H1 (cell line): ENCODE results near the gene RUVBL1. TPM values are rescaled to one million over a fixed set of nuclear protein-coding genes. Genes with fewer than 3 reads are reported as not detected.

Experiments
- CTCF ChIA-PET: fragments of 300-600 bp; sonication (Branson Sonifier 250); formaldehyde crosslinking; loops from one replicate; lab custom pipeline; 2021; ENCODE audit not compliant: partially characterized antibody; lab: Charles Lee
- POLR2A ChIA-PET: fragments of 300-600 bp; sonication (Branson Sonifier 250); formaldehyde crosslinking; loops from one replicate; lab custom pipeline; 2021; ENCODE audit warnings: inconsistent platforms; ENCODE audit not compliant: partially characterized antibody; lab: Charles Lee
- DNase-seq, 2 experiments: peaks; one replicate each; pipeline versions ENCODE4 v3.0.0 to v3.0.0-alpha.2; 2010 to 2022; ENCODE audit warnings: low spot score in 2 of 2, low read depth in 1 of 2, mixed read lengths in 1 of 2
- FAIRE-seq: peaks from 2 replicates; lab custom pipeline; 2011; peaks lifted over from hg19 to GRCh38; lab: Jason Lieb, UNC
- H2AFZ ChIP-seq: 2 replicates; pipeline ENCODE4 v1.8.1; 2012; ENCODE audit warnings: low read length, inconsistent platforms
- H2AK5ac ChIP-seq: 2 replicates; pipeline ENCODE4 v1.6.1; 2013; ENCODE audit warnings: low read depth, low read length
- H2BK120ac ChIP-seq: replicated peaks from 2 replicates; pipeline ENCODE3; 2013; ENCODE audit warnings: low read depth, low read length, inconsistent platforms
- H2BK12ac ChIP-seq: 2 replicates; pipeline ENCODE4 v1.6.1; 2013; ENCODE audit warnings: low read depth, low read length
- H2BK15ac ChIP-seq: 2 replicates; pipeline ENCODE4 v1.6.1; 2013; ENCODE audit warnings: low read length
- H2BK20ac ChIP-seq: 2 replicates; pipeline ENCODE4 v1.6.1; 2013; ENCODE audit warnings: low read length
- H2BK5ac ChIP-seq: 2 replicates; pipeline ENCODE4 v1.6.1; 2013; ENCODE audit warnings: low read depth, low read length
- H3K14ac ChIP-seq: 2 replicates; pipeline ENCODE4 v1.6.1; 2013; ENCODE audit warnings: inconsistent platforms; ENCODE audit not compliant: insufficient read length
- H3K18ac ChIP-seq: 2 replicates; pipeline ENCODE4 v1.6.1; 2013; ENCODE audit warnings: low read length; ENCODE audit errors: extremely low read depth
- H3K23ac ChIP-seq: 2 replicates; pipeline ENCODE4 v1.6.1; 2013; ENCODE audit warnings: inconsistent platforms; ENCODE audit not compliant: insufficient read length
- H3K23me2 ChIP-seq: 2 replicates; pipeline ENCODE4 v1.6.1; 2013; ENCODE audit warnings: low read depth, low read length
- H3K27ac ChIP-seq: 2 replicates; pipeline ENCODE4 v1.6.1; 2011; ENCODE audit warnings: low read depth, low read length, inconsistent platforms
- H3K27me3 ChIP-seq, 4 experiments: replicated peaks in 1 of 4; 1 replicate in 1 of 4; 2 replicates in 3 of 4; pipeline versions ENCODE4 v1.6.1 to v1.8.1; 2011 to 2013; ENCODE audit warnings: low read length in 3 of 4, mild to moderate bottlenecking in 3 of 4, inconsistent platforms in 2 of 4, mixed read lengths in 2 of 4, moderate library complexity in 1 of 4; ENCODE audit not compliant: control insufficient read depth in 3 of 4, insufficient read depth in 3 of 4; ENCODE audit errors: extremely low read depth in 1 of 4
- H3K36me3 ChIP-seq, 4 experiments: 2 replicates each; pipeline versions ENCODE4 v1.6.1 to v1.8.1; 2011 to 2013; ENCODE audit warnings: mild to moderate bottlenecking in 4 of 4, low read length in 3 of 4, moderate library complexity in 2 of 4, control low read depth in 1 of 4, inconsistent platforms in 1 of 4; ENCODE audit not compliant: insufficient read depth in 4 of 4, control insufficient read depth in 2 of 4
- H3K4ac ChIP-seq: replicated peaks from 2 replicates; pipeline ENCODE3; 2013; ENCODE audit warnings: low read length, low read depth, mixed read lengths, inconsistent platforms; ENCODE audit not compliant: insufficient read length
- H3K4me1 ChIP-seq, 4 experiments: replicated peaks in 1 of 4; 1 replicate in 1 of 4; 2 replicates in 3 of 4; pipeline versions ENCODE4 v1.6.1 to v1.8.1; 2011 to 2013; ENCODE audit warnings: low read length in 3 of 4, inconsistent platforms in 2 of 4, mixed read lengths in 1 of 4; ENCODE audit not compliant: insufficient read depth in 4 of 4, control insufficient read depth in 3 of 4
- H3K4me2 ChIP-seq, 2 experiments: 2 replicates each; pipeline versions ENCODE4 v1.6.1 to v1.8.1; 2011 to 2013; ENCODE audit warnings: low read depth in 2 of 2, low read length in 2 of 2, control low read depth in 1 of 2, inconsistent platforms in 1 of 2, mild to moderate bottlenecking in 1 of 2; ENCODE audit not compliant: insufficient read depth in 1 of 2
- H3K4me3 ChIP-seq, 4 experiments: fragments of 200-600, 300-600 bp in 1 of 4; sonication (generic), shearing (Covaris generic), sonication (Bioruptor Twin) in 1 of 4; 2 replicates each; pipeline versions ENCODE4 v1.5.1 to v1.8.1; 2011 to 2016; ENCODE audit warnings: low read length in 4 of 4, low read depth in 3 of 4, control low read depth in 2 of 4, inconsistent platforms in 2 of 4, mild to moderate bottlenecking in 2 of 4, mixed read lengths in 1 of 4, moderate library complexity in 1 of 4; ENCODE audit not compliant: insufficient read depth in 2 of 4; ENCODE audit errors: extremely low read depth in 1 of 4
- H3K56ac ChIP-seq: replicated peaks from 2 replicates; pipeline ENCODE3; 2013; ENCODE audit warnings: low read depth, mild to moderate bottlenecking, mixed read lengths, low read length, inconsistent platforms; ENCODE audit not compliant: insufficient read length
- H3K79me1 ChIP-seq: 2 replicates; pipeline ENCODE4 v1.6.1; 2013; ENCODE audit warnings: low read depth, low read length, control low read depth
- H3K79me2 ChIP-seq, 2 experiments: 2 replicates each; pipeline versions ENCODE4 v1.6.1 to v1.8.1; 2012 to 2013; ENCODE audit warnings: low read length in 2 of 2, mild to moderate bottlenecking in 2 of 2, inconsistent platforms in 1 of 2; ENCODE audit not compliant: insufficient read depth in 2 of 2, control insufficient read depth in 1 of 2
- H3K9ac ChIP-seq, 4 experiments: replicated peaks in 1 of 4; 1 replicate in 1 of 4; 2 replicates in 3 of 4; pipeline versions ENCODE4 v1.6.1 to v1.8.1; 2011 to 2013; ENCODE audit warnings: low read depth in 3 of 4, low read length in 3 of 4, control low read depth in 2 of 4, mild to moderate bottlenecking in 2 of 4, moderate library complexity in 2 of 4, inconsistent platforms in 1 of 4; ENCODE audit errors: extremely low read depth in 1 of 4
- H3K9me3 ChIP-seq, 2 experiments: 2 replicates each; pipeline versions ENCODE4 v1.6.1 to v1.8.1; 2012 to 2013; ENCODE audit warnings: mild to moderate bottlenecking in 2 of 2, moderate library complexity in 2 of 2, control low read depth in 1 of 2, inconsistent platforms in 1 of 2, low read depth in 1 of 2, low read length in 1 of 2, mixed read lengths in 1 of 2; ENCODE audit not compliant: insufficient read depth in 2 of 2
- H4K20me1 ChIP-seq, 2 experiments: replicated peaks in 1 of 2; 2 replicates each; pipeline versions ENCODE3 to v1.8.1; 2011 to 2013; ENCODE audit warnings: inconsistent platforms in 2 of 2, low read length in 2 of 2, mild to moderate bottlenecking in 1 of 2; ENCODE audit not compliant: insufficient read depth in 2 of 2, control insufficient read depth in 1 of 2
- H4K5ac ChIP-seq: 2 replicates; pipeline ENCODE4 v1.6.1; 2013; ENCODE audit warnings: low read length, low read depth, mixed read lengths, inconsistent platforms; ENCODE audit not compliant: insufficient read length
- H4K8ac ChIP-seq: 2 replicates; pipeline ENCODE4 v1.8.0; 2013; ENCODE audit warnings: mild to moderate bottlenecking, moderate library complexity, low read length, inconsistent platforms; ENCODE audit not compliant: insufficient read depth; ENCODE audit errors: extremely low read depth
- H4K91ac ChIP-seq: replicated peaks from 2 replicates; pipeline ENCODE3; 2013; ENCODE audit warnings: low read length, mixed read lengths, inconsistent platforms; ENCODE audit not compliant: insufficient read length
- CEBPB ChIP-seq: IDR thresholded peaks from 2 replicates; pipeline ENCODE4 v1.6.1; 2012; ENCODE audit warnings: low read depth, low read length
- SP1 ChIP-seq: IDR thresholded peaks from 2 replicates; pipeline ENCODE4 v1.6.1; 2011; ENCODE audit warnings: low read depth, low read length
- SRF ChIP-seq: IDR thresholded peaks from 2 replicates; pipeline ENCODE4 v1.6.1; 2011; ENCODE audit warnings: mild to moderate bottlenecking, low read depth, low read length, moderate library complexity
- TAF1 ChIP-seq: IDR thresholded peaks from 2 replicates; pipeline ENCODE4 v1.6.1; 2011; ENCODE audit warnings: mild to moderate bottlenecking, low read depth, low read length
- TAF7 ChIP-seq: optimal IDR thresholded peaks from 2 replicates; pipeline ENCODE3; 2011; ENCODE audit warnings: low read depth, mild to moderate bottlenecking, inconsistent platforms, low read length, moderate library complexity, borderline replicate concordance
- TEAD4 ChIP-seq: IDR thresholded peaks from 2 replicates; pipeline ENCODE4 v1.6.1; 2012; ENCODE audit warnings: low read depth, low read length, inconsistent platforms, mixed read lengths
- whole genome bisulfite sequencing, 2 experiments: shearing (Covaris generic) in 1 of 2; methylation state at CpG; one replicate each; pipeline versions ENCODE4 v1.1.6 to v1.1.7; 2013 to 2015; ENCODE audit warnings: low lambda C conversion rate in 2 of 2, mixed read lengths in 2 of 2, inconsistent platforms in 1 of 2, low coverage in 1 of 2, missing lambda C conversion rate in 1 of 2; ENCODE audit not compliant: insufficient replicate concordance in 2 of 2, insufficient coverage in 1 of 2, insufficient read length in 1 of 2; ENCODE audit errors: extremely low coverage in 1 of 2, missing lambda C conversion rate in 1 of 2; 5-methylcytosine and 5-hydroxymethylcytosine counted together
- polyA plus RNA-seq, 7 experiments: library from polyadenylated mRNA; depleted of rRNA in 3 of 7; stranded (reverse) in 5 of 7; unstranded in 2 of 7; fragments of >200 nt in 5 of 7; fragments of 200-250 nt in 2 of 7; gene quantifications; 1 replicate in 5 of 7; 2 replicates in 1 of 7; 4 replicates in 1 of 7; pipeline versions ENCODE4 v1.2.1 to v1.2.3, GENCODE V29; 2011 to 2013; ENCODE audit warnings: missing spikeins in 2 of 7, mixed read lengths in 2 of 7
- total RNA-seq: library from RNA; stranded (reverse); fragmentation: NEBNext Ultra II Directional; extraction: Animal tissue kit (Norgen Biotek cat#: 25700); gene quantifications from 2 replicates; pipeline ENCODE4 v1.2.1, GENCODE V29; 2021
- TF ChIP-seq, protein P1 (sequence below): IDR thresholded peaks from 2 replicates; pipeline ENCODE4 v1.6.1; 2012; ENCODE audit warnings: inconsistent platforms
- TF ChIP-seq, protein P2 (sequence below): IDR thresholded peaks from 2 replicates; pipeline ENCODE4 v1.6.1; 2011; ENCODE audit warnings: low read length, improper control_type of control experiment

The RUVBL1 gene
- total and polyA plus RNA-seq, 2 of the 8 experiments (the other 6 are each of a cell fraction or from before 2014, with no cell fraction given) = 112 to 135 TPM

GRCh38 chr3:128036119-128036518, 87.5 kb downstream of the RUVBL1 start:
- ChIA-PET POLR2A (no interaction called here), CTCF (interaction anchor here (0.7 to 1.0 kb wide), 4 partner anchors 12 to 86 kb away, joined by 3 to 5 read pairs (median 3); no protein-coding TSS in a partner anchor)
- Histone ChIP-seq H3K4me2 (no peak overlapping the region), H4K91ac (no peak overlapping the region), H4K5ac (no peak overlapping the region), H3K56ac (no peak overlapping the region), H3K23ac (no peak overlapping the region), H3K79me2 (no peaks in the 10 kb centered on the region), H3K9me3 (no peaks in the 10 kb centered on the region), H3K14ac (no peak overlapping the region), H3K36me3 (no peaks in the 10 kb centered on the region), H3K27me3 (peaks cover 0 to 2% (median 0%) of the 10 kb centered on the region in 4 experiments; a peak in 1 of 7 replicates), H3K18ac (no peak overlapping the region), H3K27ac (no peak overlapping the region), H2AFZ (no peak overlapping the region), H4K20me1 (no peaks in the 10 kb centered on the region), H2BK20ac (no peak overlapping the region), H3K23me2 (no peaks in the 10 kb centered on the region; the same call in 1 of the 2 replicates), H2BK12ac (no peak overlapping the region), H2BK120ac (no peak overlapping the region), H3K4ac (no peak overlapping the region), H3K9ac (no peak overlapping the region), H3K4me3 (no peak overlapping the region), H2BK15ac (no peak overlapping the region), H2BK5ac (no peak overlapping the region), H3K4me1 (no peaks in the 10 kb centered on the region), H3K79me1 (no peaks in the 10 kb centered on the region), H4K8ac (no peak overlapping the region), H2AK5ac (no peak overlapping the region)
- peak in 1 of 2 experiments; percentile 14 for DNase-seq
- no peak for FAIRE-seq
- WGBS, 2 experiments = 90% methylated on average over 1 of the region's 1 CpG; no CpG with 5 or more reads in 1 of the 2 experiments
- TF ChIP-seq CEBPB (no peak), SP1 (no peak), SRF (no peak), TAF1 (no peak), TAF7 (no peak), TEAD4 (no peak)
- TF ChIP-seq, protein P1, sequence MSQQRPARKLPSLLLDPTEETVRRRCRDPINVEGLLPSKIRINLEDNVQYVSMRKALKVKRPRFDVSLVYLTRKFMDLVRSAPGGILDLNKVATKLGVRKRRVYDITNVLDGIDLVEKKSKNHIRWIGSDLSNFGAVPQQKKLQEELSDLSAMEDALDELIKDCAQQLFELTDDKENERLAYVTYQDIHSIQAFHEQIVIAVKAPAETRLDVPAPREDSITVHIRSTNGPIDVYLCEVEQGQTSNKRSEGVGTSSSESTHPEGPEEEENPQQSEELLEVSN = no peak
- TF ChIP-seq, protein P2, sequence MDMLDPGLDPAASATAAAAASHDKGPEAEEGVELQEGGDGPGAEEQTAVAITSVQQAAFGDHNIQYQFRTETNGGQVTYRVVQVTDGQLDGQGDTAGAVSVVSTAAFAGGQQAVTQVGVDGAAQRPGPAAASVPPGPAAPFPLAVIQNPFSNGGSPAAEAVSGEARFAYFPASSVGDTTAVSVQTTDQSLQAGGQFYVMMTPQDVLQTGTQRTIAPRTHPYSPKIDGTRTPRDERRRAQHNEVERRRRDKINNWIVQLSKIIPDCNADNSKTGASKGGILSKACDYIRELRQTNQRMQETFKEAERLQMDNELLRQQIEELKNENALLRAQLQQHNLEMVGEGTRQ = no peak
